Measurements from ENCODE around the gene TLDC2. TPM values are rescaled to one million over a fixed set of nuclear protein-coding genes. Genes with fewer than 3 reads are reported as not detected.
"Not testable (repeated sequence)": the region's sequence is repeated elsewhere in the genome, so short reads cannot be mapped to it uniquely, and the experiment has no call there.

TLDC2 gene
- total RNA-seq, 1 experiment from 2014 or later = not detected

GRCh38 chr20:36835025-36835424 is 40.9 kb upstream of the TLDC2 start:
- no peak for TF ChIP-seq CTCF (IDR thresholded peaks at IDR 0.05; ENCODE audit: unreplicated experiment)
- ChIA-PET POLR2A (interaction anchor here (0.6 to 4.7 kb wide), 11 partner anchors 9 to 598 kb away, joined by 3 to 49 read pairs (median 5); partner anchors contain the start of genes AAR2, DSN1 and RAB5IF), CTCF (interaction anchor here (0.6 to 2.5 kb wide), 18 partner anchors 9 to 229 kb away, joined by 3 to 15 read pairs (median 4); partner anchors contain the start of genes DSN1 and RAB5IF)
- Mint-ChIP-seq H3K27ac (ENCODE audit: low read depth, unreplicated experiment) (peak overlapping the region; percentile 81), H3K9me3 (ENCODE audit: unreplicated experiment) (no peaks in the 10 kb centered on the region), H3K27me3 (ENCODE audit: insufficient read depth, unreplicated experiment) (no peaks in the 10 kb centered on the region), H3K4me1 (ENCODE audit: insufficient read depth, unreplicated experiment) (no peaks in the 10 kb centered on the region), H3K4me3 (ENCODE audit: unreplicated experiment) (peak overlapping the region; percentile 65), H3K36me3 (ENCODE audit: insufficient read depth, unreplicated experiment) (peaks cover 30% of the 10 kb centered on the region)
- intact Hi-C loops (cut with micrococcal nuclease) = loop anchor here (1.0 kb wide), 1 partner anchor 27 kb away; no protein-coding TSS in a partner anchor
- DNase-seq (ENCODE audit: unreplicated experiment) = no peak
- TSS peak; percentile 78 for BruUV-seq (replicated peaks)

- no peak for TF ChIP-seq CTCF (IDR thresholded peaks at IDR 0.05; ENCODE audit: unreplicated experiment)
- no TSS peak for BruUV-seq (replicated peaks)
- no peaks in the 10 kb centered on the region for H3K4me1 Mint-ChIP-seq (ENCODE audit: insufficient read depth, unreplicated experiment)
- peak overlapping the region; percentile 81 for H3K27ac Mint-ChIP-seq (ENCODE audit: low read depth, unreplicated experiment)
- H3K36me3 Mint-ChIP-seq (ENCODE audit: insufficient read depth, unreplicated experiment) = peaks cover 30% of the 10 kb centered on the region
- peak; percentile 94 for DNase-seq (ENCODE audit: unreplicated experiment)
- CTCF ChIA-PET = interaction anchor here (0.6 to 2.5 kb wide), 22 partner anchors 9 to 357 kb away, joined by 3 to 15 read pairs (median 4); partner anchors contain the start of genes DSN1 and RAB5IF
- H3K4me3 Mint-ChIP-seq (ENCODE audit: unreplicated experiment) = peak overlapping the region; percentile 65
- intact Hi-C loops (cut with micrococcal nuclease) = loop anchor here (1.0 kb wide), 1 partner anchor 27 kb away; no protein-coding TSS in a partner anchor
- no peaks in the 10 kb centered on the region for H3K9me3 Mint-ChIP-seq (ENCODE audit: unreplicated experiment)
- no peaks in the 10 kb centered on the region for H3K27me3 Mint-ChIP-seq (ENCODE audit: insufficient read depth, unreplicated experiment)
- POLR2A ChIA-PET = interaction anchor here (0.6 to 4.7 kb wide), 12 partner anchors 10 to 599 kb away, joined by 3 to 49 read pairs (median 4); partner anchors contain the start of genes AAR2, DSN1 and RAB5IF
Observed at GRCh38 chr20:36835453-36836198, 40.3 kb upstream of the TLDC2 start.

- H3K27ac Mint-ChIP-seq (ENCODE audit: low read depth, unreplicated experiment) = no peak overlapping the region
- H3K9me3 Mint-ChIP-seq (ENCODE audit: unreplicated experiment) = no peaks in the 10 kb centered on the region
- H3K36me3 Mint-ChIP-seq (ENCODE audit: insufficient read depth, unreplicated experiment) = peaks cover 36% of the 10 kb centered on the region
- POLR2A ChIA-PET = interaction anchor here (0.6 to 4.7 kb wide), 9 partner anchors 9 to 1172 kb away, joined by 3 to 49 read pairs (median 5); partner anchors contain the start of genes AAR2, CPNE1, DSN1 and RAB5IF
- peak; percentile 27 for TF ChIP-seq CTCF (IDR thresholded peaks at IDR 0.05; ENCODE audit: unreplicated experiment)
- no peaks in the 10 kb centered on the region for H3K27me3 Mint-ChIP-seq (ENCODE audit: insufficient read depth, unreplicated experiment)
- CTCF ChIA-PET = interaction anchor here (0.6 to 2.5 kb wide), 11 partner anchors 8 to 67 kb away, joined by 3 to 15 read pairs (median 4); a partner anchor contains a TSS
- DNase-seq (ENCODE audit: unreplicated experiment) = peak; percentile 69
- intact Hi-C loops (cut with micrococcal nuclease) = no loop called here
- no peak overlapping the region for H3K4me3 Mint-ChIP-seq (ENCODE audit: unreplicated experiment)
- no TSS peak for BruUV-seq (replicated peaks)
- H3K4me1 Mint-ChIP-seq (ENCODE audit: insufficient read depth, unreplicated experiment) = peaks cover 5% of the 10 kb centered on the region
Observed at GRCh38 chr20:36836591-36837269, 39.2 kb upstream of the TLDC2 start.

GRCh38 chr20:36838376-36838775 is 37.6 kb upstream of the TLDC2 start:
- ChIA-PET POLR2A (interaction anchor here (0.9 to 4.7 kb wide), 2 partner anchors 23 to 233 kb away, joined by 4 to 49 read pairs; partner anchors contain the start of gene RAB5IF), CTCF (interaction anchor here (0.6 to 1.8 kb wide), 5 partner anchors 8 to 430 kb away, joined by 3 to 6 read pairs (median 3); no protein-coding TSS in a partner anchor)
- Mint-ChIP-seq H3K4me1 (ENCODE audit: insufficient read depth, unreplicated experiment) (peaks cover 10% of the 10 kb centered on the region), H3K36me3 (ENCODE audit: insufficient read depth, unreplicated experiment) (peaks cover 35% of the 10 kb centered on the region)
- H3K27ac Mint-ChIP-seq (ENCODE audit: low read depth, unreplicated experiment); intact Hi-C loops (cut with micrococcal nuclease); H3K27me3 Mint-ChIP-seq (ENCODE audit: insufficient read depth, unreplicated experiment); DNase-seq (ENCODE audit: unreplicated experiment); H3K9me3 Mint-ChIP-seq (ENCODE audit: unreplicated experiment); BruUV-seq (replicated peaks); H3K4me3 Mint-ChIP-seq (ENCODE audit: unreplicated experiment): not testable (repeated sequence)
